GM19395 (cell line): ENCODE measurements around the gene CXCR1.
"Not testable (repeated sequence)": the region's sequence is repeated elsewhere in the genome, so short reads cannot be mapped to it uniquely, and the experiment has no call there.

Source experiments
- ATAC-seq: cut with Tn5 transposase; IDR thresholded peaks from one replicate; pipeline ENCODE4 v1.9.1; 2021; ENCODE audit warnings: mild to moderate bottlenecking, moderate library complexity; ENCODE audit not compliant: unreplicated experiment

The CXCR1 gene

GRCh38 chr2:218166791-218167190 lies at the start of gene CXCR1:
CXCR1 (minus strand) TSS chr2:218166962; CDS start chr2:218165211, 1,751 bp downstream.
- ATAC-seq = no peak

- no peak for ATAC-seq
These were observed 49.5 kb upstream of the CXCR1 start for GRCh38 chr2:218216336-218216673.

- no peak for ATAC-seq
These were observed 47.4 kb upstream of the CXCR1 start for GRCh38 chr2:218214116-218214515.

GRCh38 chr2:218209078-218209477 lies 42.3 kb upstream of the CXCR1 start:
- no peak for ATAC-seq

- no peak for ATAC-seq
These were observed 35.5 kb upstream of the CXCR1 start for GRCh38 chr2:218202266-218202665.

GRCh38 chr2:218196974-218197373 lies 30.2 kb upstream of the CXCR1 start:
- no peak for ATAC-seq

GRCh38 chr2:218194880-218195279 lies 28.1 kb upstream of the CXCR1 start:
- no peak for ATAC-seq

- ATAC-seq = no peak
These were observed 26.9 kb upstream of the CXCR1 start for GRCh38 chr2:218193701-218194100.

GRCh38 chr2:218192902-218193430 lies 26.2 kb upstream of the CXCR1 start:
- no peak for ATAC-seq

GRCh38 chr2:218188528-218188927 lies 21.8 kb upstream of the CXCR1 start:
- no peak for ATAC-seq

- no peak for ATAC-seq
These were observed 20.7 kb upstream of the CXCR1 start for GRCh38 chr2:218187296-218188015.

- no peak for ATAC-seq
These were observed 20.1 kb upstream of the CXCR1 start for GRCh38 chr2:218186876-218187275.

- ATAC-seq = no peak
These were observed 19.6 kb upstream of the CXCR1 start for GRCh38 chr2:218186355-218186766.

GRCh38 chr2:218184331-218184730 lies 17.6 kb upstream of the CXCR1 start:
- no peak for ATAC-seq

GRCh38 chr2:218180467-218181114 lies 13.8 kb upstream of the CXCR1 start:
- no peak for ATAC-seq

- no peak for ATAC-seq
These were observed 13.0 kb upstream of the CXCR1 start for GRCh38 chr2:218179782-218180181.

GRCh38 chr2:218172845-218173244 lies 6.1 kb upstream of the CXCR1 start:
- ATAC-seq = no peak

GRCh38 chr2:218171744-218172143 lies 5.0 kb upstream of the CXCR1 start:
- ATAC-seq = not testable (repeated sequence)

GRCh38 chr2:218169757-218170546 lies 3.2 kb upstream of the CXCR1 start:
- ATAC-seq = no peak

GRCh38 chr2:218168635-218169462 lies 2.1 kb upstream of the CXCR1 start:
- ATAC-seq = no peak

GRCh38 chr2:218168016-218168415 lies 1.3 kb upstream of the CXCR1 start:
- no peak for ATAC-seq
